Panc1 (cell line): Measurements from ENCODE around the gene DAZAP1. TPM values are rescaled to one million over a fixed set of nuclear protein-coding genes. Genes with fewer than 3 reads are reported as not detected.

ENCODE experiments used
- ATAC-seq: fragments of 200-7000 bp; cut with Tn5 transposase; 2 replicates; pipeline ENCODE4 v1.9.1; 2020; ENCODE audit warnings: mild to moderate bottlenecking, moderate library complexity
- BruUV-seq: library from RNA; stranded (reverse); fragments of 400-500 nt; replicated peaks from 2 replicates; lab custom pipeline; 2021; lab: Mats Ljungman, UMichigan
- CTCF ChIA-PET: fragments of 300-600 bp; sonication (Branson Sonifier 250); formaldehyde crosslinking; loops from one replicate; lab custom pipeline; 2022; ENCODE audit warnings: antibody characterized with exemption; lab: Charles Lee
- POLR2A ChIA-PET: fragments of 300-600 bp; sonication (Branson Sonifier 250); formaldehyde crosslinking; loops from one replicate; lab custom pipeline; 2022; ENCODE audit warnings: antibody characterized with exemption; lab: Charles Lee
- DNase-seq: peaks from one replicate; pipeline ENCODE4 v3.0.0-alpha.2; 2010; ENCODE audit warnings: low read depth, low spot score
- H3K27ac ChIP-seq: 2 replicates; pipeline ENCODE4 v1.5.1; 2011; ENCODE audit warnings: mild to moderate bottlenecking, low read length, inconsistent platforms
- H3K27me3 ChIP-seq: fragments of 200-500 bp; sonication (Bioruptor generic); 2 replicates; pipeline ENCODE4 v1.6.0; 2014; ENCODE audit warnings: low read length, inconsistent platforms; ENCODE audit not compliant: control insufficient read depth, insufficient read depth
- H3K36me3 ChIP-seq: fragments of 200-500 bp; sonication (Bioruptor generic); 2 replicates; pipeline ENCODE4 v1.5.1; 2014; ENCODE audit warnings: inconsistent platforms, mild to moderate bottlenecking, low read length, moderate library complexity; ENCODE audit not compliant: control insufficient read depth, insufficient read depth
- H3K4me1 ChIP-seq: 2 replicates; pipeline ENCODE4 v1.5.1; 2011; ENCODE audit warnings: inconsistent platforms, mild to moderate bottlenecking, low read length, moderate library complexity; ENCODE audit not compliant: control insufficient read depth, insufficient read depth
- H3K4me3 ChIP-seq, 2 experiments: 2 replicates each; pipeline ENCODE4 v1.5.1; 2011 to 2012; ENCODE audit warnings: low read depth in 2 of 2, low read length in 2 of 2, mild to moderate bottlenecking in 2 of 2, inconsistent platforms in 1 of 2, moderate library complexity in 1 of 2
- H3K9me3 ChIP-seq: fragments of 200-500 bp; sonication (Bioruptor generic); 2 replicates; pipeline ENCODE4 v1.5.1; 2014; ENCODE audit warnings: low read depth, mild to moderate bottlenecking, inconsistent platforms, low read length, moderate library complexity; ENCODE audit not compliant: control insufficient read depth, insufficient read depth
- POLR2AphosphoS5 ChIP-seq: IDR thresholded peaks from 2 replicates; pipeline ENCODE4 v1.6.1; 2012; ENCODE audit warnings: mild to moderate bottlenecking, low read depth, low read length, moderate library complexity
- REST ChIP-seq, 2 experiments: IDR thresholded peaks; 2 replicates each; pipeline ENCODE4 v1.6.1; 2011 to 2012; ENCODE audit warnings: low read depth in 2 of 2, control low read depth in 1 of 2, low read length in 1 of 2, mild to moderate bottlenecking in 1 of 2, moderate library complexity in 1 of 2; ENCODE audit not compliant: insufficient read depth in 1 of 2
- SIN3A ChIP-seq: IDR thresholded peaks from 2 replicates; pipeline ENCODE4 v1.6.1; 2012; ENCODE audit warnings: low read depth, mild to moderate bottlenecking, low read length, moderate library complexity, borderline replicate concordance; ENCODE audit not compliant: insufficient read depth
- TCF7L2 ChIP-seq: IDR thresholded peaks from 2 replicates; pipeline ENCODE4 v1.6.1; 2011; ENCODE audit warnings: mild to moderate bottlenecking, low read depth, low read length, inconsistent platforms
- in situ Hi-C: cut with HindIII; loops from 2 replicates; pipeline ENCODE4 v1.10.0; 2016; ENCODE audit warnings: low sequenced_read_pairs, low pct_unique_long_range_greater_than_20kb
- intact Hi-C: fragments of 100-400 bp; cut with micrococcal nuclease; formaldehyde crosslinking; loops from one replicate; pipeline ENCODE4 v1.10.0; 2022; ENCODE audit not compliant: unreplicated experiment
- total RNA-seq: library from RNA; stranded (reverse); gene quantifications from one replicate; pipeline ENCODE4 v1.2.1, GENCODE V29; 2021; ENCODE audit not compliant: unreplicated experiment
- TF ChIP-seq, protein P1 (sequence below): fragments of 450-650 bp; IDR thresholded peaks from 2 replicates; pipeline ENCODE4 v1.5.1; 2017; ENCODE audit warnings: mild to moderate bottlenecking

Gene DAZAP1
- total RNA-seq, 1 experiment from 2014 or later, result 195 TPM

DNA sequence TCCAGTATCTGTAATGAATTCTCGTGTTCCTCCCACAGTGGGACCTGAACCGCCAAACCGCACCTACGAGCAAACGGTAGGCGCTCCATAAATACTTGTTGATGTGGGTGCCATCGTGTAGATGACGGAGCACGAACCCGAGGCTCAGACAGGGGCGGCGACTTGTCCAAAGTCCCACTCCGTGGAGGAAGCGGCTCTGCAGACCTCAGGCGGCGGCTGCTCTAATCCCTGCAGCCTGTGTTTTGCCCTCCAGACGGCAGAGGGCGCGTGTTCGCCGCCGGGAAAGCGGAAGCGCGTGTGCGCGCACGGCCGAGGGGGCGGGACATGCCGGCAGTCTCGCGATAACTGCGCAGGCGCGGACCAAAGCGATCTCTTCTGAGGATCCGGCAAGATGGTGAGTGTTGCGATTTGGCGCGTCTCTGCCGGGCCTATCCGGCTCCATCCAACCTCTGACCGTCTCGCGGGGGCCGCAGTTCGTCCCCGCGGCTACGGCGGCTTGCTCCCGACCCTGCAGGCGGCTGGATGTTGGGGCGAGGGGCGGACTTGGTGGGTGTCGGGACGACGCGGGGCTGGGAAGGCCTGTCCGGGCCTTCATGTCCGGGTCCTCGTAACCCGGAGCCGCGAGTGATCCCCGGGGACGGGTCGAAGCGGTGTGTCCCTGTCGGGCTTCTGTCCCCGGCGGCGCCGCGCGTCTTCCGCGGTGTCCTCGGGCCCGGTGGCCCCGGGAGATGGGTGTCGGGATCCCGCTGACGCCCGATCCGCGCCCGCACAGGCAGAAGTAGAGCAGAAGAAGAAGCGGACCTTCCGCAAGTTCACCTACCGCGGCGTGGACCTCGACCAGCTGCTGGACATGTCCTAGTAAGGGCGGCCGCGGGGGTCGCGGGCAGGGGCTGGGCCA, 30.9 kb downstream of the DAZAP1 start, which contains the start of gene RPS15:
RPS15 (plus strand) TSS at position 362 of the 898 bp plus-strand sequence; CDS start at position 392, 30 bp downstream.
- in situ Hi-C loops, result no loop called here

GRCh38 chr19:1438933-1439354, 31.6 kb downstream of the DAZAP1 start:
- CTCF ChIA-PET, result no interaction called here
- ATAC-seq (no peak), DNase-seq (no peak)
- Histone ChIP-seq H3K27me3 (no peaks in the 10 kb centered on the region), H3K9me3 (no peaks in the 10 kb centered on the region), H3K4me1 (peaks cover 37% of the 10 kb centered on the region), H3K4me3 (peak overlapping the region; percentile 73 to 86), H3K36me3 (peaks cover 6% of the 10 kb centered on the region), H3K27ac (peak overlapping the region; percentile 87)
- BruUV-seq, result no TSS peak
- in situ Hi-C loops, result no loop called here
- POLR2A ChIA-PET, result no interaction called here
- TF ChIP-seq SIN3A (no peak), TCF7L2 (no peak), REST (IDR thresholded peaks at IDR 0.05; ENCODE audit: insufficient read depth in 1 of 2, low read depth in 2 of 2, low read length in 1 of 2) (no peak), POLR2AphosphoS5 (no peak)
- TF ChIP-seq, protein P1, sequence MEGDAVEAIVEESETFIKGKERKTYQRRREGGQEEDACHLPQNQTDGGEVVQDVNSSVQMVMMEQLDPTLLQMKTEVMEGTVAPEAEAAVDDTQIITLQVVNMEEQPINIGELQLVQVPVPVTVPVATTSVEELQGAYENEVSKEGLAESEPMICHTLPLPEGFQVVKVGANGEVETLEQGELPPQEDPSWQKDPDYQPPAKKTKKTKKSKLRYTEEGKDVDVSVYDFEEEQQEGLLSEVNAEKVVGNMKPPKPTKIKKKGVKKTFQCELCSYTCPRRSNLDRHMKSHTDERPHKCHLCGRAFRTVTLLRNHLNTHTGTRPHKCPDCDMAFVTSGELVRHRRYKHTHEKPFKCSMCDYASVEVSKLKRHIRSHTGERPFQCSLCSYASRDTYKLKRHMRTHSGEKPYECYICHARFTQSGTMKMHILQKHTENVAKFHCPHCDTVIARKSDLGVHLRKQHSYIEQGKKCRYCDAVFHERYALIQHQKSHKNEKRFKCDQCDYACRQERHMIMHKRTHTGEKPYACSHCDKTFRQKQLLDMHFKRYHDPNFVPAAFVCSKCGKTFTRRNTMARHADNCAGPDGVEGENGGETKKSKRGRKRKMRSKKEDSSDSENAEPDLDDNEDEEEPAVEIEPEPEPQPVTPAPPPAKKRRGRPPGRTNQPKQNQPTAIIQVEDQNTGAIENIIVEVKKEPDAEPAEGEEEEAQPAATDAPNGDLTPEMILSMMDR, result no peak
- intact Hi-C loops, result no loop called here

More for the DNA sequence above, 30.9 kb downstream of the DAZAP1 start, which contains the start of gene RPS15:
- Histone ChIP-seq H3K27me3 (no peaks in the 10 kb centered on the region), H3K4me1 (peaks cover 33% of the 10 kb centered on the region), H3K9me3 (no peaks in the 10 kb centered on the region), H3K4me3 (peak within 1 kb of the TSS; percentile 73 to 86), H3K27ac (peak within 1 kb of the TSS; percentile 87), H3K36me3 (peaks cover 6% of the 10 kb centered on the region)
- ATAC-seq (peak; percentile 85), DNase-seq (peak; percentile 68)
- TSS peak; percentile 95 for BruUV-seq
- intact Hi-C loops, result no loop called here
- TF ChIP-seq REST (IDR thresholded peaks at IDR 0.05; ENCODE audit: insufficient read depth in 1 of 2, low read depth in 2 of 2, low read length in 1 of 2) (peak in 1 of 2 experiments; percentile 25; a peak in 1 of 4 replicates), POLR2AphosphoS5 (peak; percentile 98), TCF7L2 (peak; percentile 77), SIN3A (peak; percentile 77; the same call in 1 of the 2 replicates)
- TF ChIP-seq, protein P1, result peak; percentile 94
- ChIA-PET POLR2A (no interaction called here), CTCF (no interaction called here)
